Measurements from ENCODE around the gene LAMA2. TPM values are rescaled to one million over a fixed set of nuclear protein-coding genes. Genes with fewer than 3 reads are reported as not detected.

LAMA2 gene
- total and polyA plus RNA-seq, 10 donors: 0.83 to 66.6 (median 18.8) TPM

DNA sequence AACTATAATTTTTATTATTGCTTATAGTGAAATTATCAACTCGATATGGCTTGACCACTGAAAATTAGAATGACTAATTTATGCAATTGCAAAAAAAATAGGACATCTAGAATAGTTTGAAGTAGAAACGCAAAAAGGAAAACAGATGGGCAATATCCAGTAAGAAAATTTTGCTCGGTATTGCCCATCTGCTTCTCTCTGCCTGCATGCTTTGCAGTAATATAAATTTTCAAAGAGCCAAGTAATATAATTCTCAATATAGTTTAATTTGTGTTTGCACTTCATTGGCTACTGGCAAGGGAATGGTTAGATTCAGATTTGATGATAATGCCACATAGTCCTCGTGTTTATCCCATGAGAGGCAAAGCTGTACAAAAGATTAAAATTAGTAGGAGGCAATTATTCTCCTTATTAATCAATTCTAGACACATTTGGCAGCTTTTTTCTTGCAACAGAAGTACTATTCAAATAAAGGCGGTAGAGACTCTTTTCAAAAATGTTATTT, 27.3 kb upstream of the LAMA2 start:
- DNase-seq: no peak
- Histone ChIP-seq H3K4me1 (no peaks in the 10 kb centered on the region), H3K9me3 (peaks cover 0 to 12% (median 6%) of the 10 kb centered on the region in 8 donors), H3K27me3 (replicated peaks in 1 of 7) (no peaks in the 10 kb centered on the region), H3K27ac (no peak overlapping the region), H3K4me3 (no peak overlapping the region), H3K36me3 (no peaks in the 10 kb centered on the region)
- intact Hi-C loops (cut with DNase I; ENCODE audit: low total_unique reads): no loop called here
- TF ChIP-seq POLR2A (IDR thresholded peaks at IDR 0.05) (no peak), POLR2AphosphoS5 (IDR thresholded peaks at IDR 0.05) (no peak)
- TF ChIP-seq, protein P1, sequence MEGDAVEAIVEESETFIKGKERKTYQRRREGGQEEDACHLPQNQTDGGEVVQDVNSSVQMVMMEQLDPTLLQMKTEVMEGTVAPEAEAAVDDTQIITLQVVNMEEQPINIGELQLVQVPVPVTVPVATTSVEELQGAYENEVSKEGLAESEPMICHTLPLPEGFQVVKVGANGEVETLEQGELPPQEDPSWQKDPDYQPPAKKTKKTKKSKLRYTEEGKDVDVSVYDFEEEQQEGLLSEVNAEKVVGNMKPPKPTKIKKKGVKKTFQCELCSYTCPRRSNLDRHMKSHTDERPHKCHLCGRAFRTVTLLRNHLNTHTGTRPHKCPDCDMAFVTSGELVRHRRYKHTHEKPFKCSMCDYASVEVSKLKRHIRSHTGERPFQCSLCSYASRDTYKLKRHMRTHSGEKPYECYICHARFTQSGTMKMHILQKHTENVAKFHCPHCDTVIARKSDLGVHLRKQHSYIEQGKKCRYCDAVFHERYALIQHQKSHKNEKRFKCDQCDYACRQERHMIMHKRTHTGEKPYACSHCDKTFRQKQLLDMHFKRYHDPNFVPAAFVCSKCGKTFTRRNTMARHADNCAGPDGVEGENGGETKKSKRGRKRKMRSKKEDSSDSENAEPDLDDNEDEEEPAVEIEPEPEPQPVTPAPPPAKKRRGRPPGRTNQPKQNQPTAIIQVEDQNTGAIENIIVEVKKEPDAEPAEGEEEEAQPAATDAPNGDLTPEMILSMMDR (IDR thresholded peaks at IDR 0.05 in 8 of 11, conservative IDR thresholded peaks at IDR 0.05 in 3 of 11): no peak
- WGBS, 5 donors: 79 to 89% (median 84%) methylated on average over 5 of the region's 5 CpGs

DNA sequence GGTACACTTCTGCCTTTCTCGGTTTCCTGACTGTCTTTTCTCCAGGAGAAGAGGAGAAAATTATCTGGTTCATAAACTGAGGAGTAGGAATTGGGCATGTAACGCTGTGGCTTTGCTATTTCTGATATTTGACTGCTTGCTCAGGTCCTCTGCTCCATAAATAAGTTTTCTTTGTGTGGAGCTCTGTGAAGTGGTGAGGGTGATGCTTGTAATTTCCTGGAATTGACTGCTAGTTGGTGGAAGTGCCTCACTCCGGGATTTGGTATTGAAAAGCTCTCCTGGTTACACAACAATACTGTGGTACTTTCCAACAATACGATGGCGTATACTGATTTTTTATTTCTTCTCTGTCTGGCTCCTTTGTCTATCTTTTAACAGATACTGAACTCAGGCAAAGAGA, 25.1 kb upstream of the LAMA2 start:
- no peak for TF ChIP-seq POLR2AphosphoS5 (IDR thresholded peaks at IDR 0.05)
- TF ChIP-seq, protein P1 (IDR thresholded peaks at IDR 0.05 in 8 of 11, conservative IDR thresholded peaks at IDR 0.05 in 3 of 11): no peak
- TF ChIP-seq POLR2A (IDR thresholded peaks at IDR 0.05): no peak
- Histone ChIP-seq H3K9me3 (peaks cover 0 to 29% (median 18%) of the 10 kb centered on the region in 8 donors), H3K4me1 (no peaks in the 10 kb centered on the region), H3K27ac (no peak overlapping the region), H3K4me3 (no peak overlapping the region), H3K27me3 (replicated peaks in 1 of 7) (no peaks in the 10 kb centered on the region), H3K36me3 (no peaks in the 10 kb centered on the region)
- 64 to 76% (median 65%) methylated on average over 5 of the region's 5 CpGs for WGBS, 5 donors
- no peak for DNase-seq
- intact Hi-C loops (cut with DNase I; ENCODE audit: low total_unique reads): no loop called here

DNA sequence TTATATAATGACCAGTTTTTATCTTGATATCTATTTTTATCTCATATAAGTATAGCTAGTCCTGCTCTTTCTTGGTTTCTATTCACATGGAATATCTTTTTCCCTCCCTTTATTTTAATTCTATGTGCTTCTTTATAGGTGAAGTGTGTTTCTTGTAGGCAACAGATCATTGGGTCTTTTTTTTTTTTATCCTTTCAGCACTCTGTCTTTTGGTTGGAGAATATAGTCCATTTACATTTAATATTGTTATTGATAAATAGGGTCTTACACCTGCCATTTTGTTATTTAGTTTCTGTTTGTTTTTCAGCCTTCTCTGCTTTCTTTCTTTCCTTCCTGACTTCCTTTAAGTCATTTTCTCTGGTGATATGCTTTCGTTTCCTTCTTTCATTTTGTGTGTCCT, 22.2 kb upstream of the LAMA2 start:
- 69 to 83% (median 82%) methylated on average over 1 of the region's 1 CpG for WGBS, 5 donors
- H3K27ac ChIP-seq: no peak overlapping the region
- intact Hi-C loops (cut with DNase I; ENCODE audit: low total_unique reads): no loop called here
- H3K4me3 ChIP-seq: no peak overlapping the region
- no peaks in the 10 kb centered on the region for H3K27me3 ChIP-seq (replicated peaks in 1 of 7)
- H3K9me3 ChIP-seq: peaks cover 0 to 32% (median 18%) of the 10 kb centered on the region in 8 donors
- H3K36me3 ChIP-seq: no peaks in the 10 kb centered on the region
- DNase-seq: no peak
- H3K4me1 ChIP-seq: no peaks in the 10 kb centered on the region
- TF ChIP-seq POLR2AphosphoS5 (IDR thresholded peaks at IDR 0.05) (no peak), POLR2A (IDR thresholded peaks at IDR 0.05) (no peak)
- TF ChIP-seq, protein P1 (IDR thresholded peaks at IDR 0.05 in 8 of 11, conservative IDR thresholded peaks at IDR 0.05 in 3 of 11): no peak

DNA sequence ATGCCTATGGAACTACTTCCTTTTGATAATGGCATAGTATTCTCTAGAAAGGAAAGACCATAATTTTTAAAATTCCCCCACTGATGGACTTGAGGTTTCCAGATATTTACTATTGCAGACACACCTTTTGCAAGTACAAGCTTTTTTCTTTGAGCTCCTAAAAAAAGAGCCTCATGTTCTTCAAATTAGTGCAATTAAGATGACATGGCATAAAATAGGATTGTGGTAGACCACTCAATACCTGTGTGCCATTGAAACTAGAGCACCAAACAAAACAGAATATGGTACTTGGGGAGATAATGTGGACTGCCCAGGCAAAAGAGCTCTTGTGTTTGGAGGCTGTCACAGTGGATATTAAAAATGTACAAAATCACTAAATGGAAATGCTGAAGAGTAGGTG, 19.0 kb upstream of the LAMA2 start:
- Histone ChIP-seq H3K27me3 (replicated peaks in 1 of 7) (no peaks in the 10 kb centered on the region), H3K4me3 (no peak overlapping the region), H3K9me3 (peaks cover 0 to 32% (median 18%) of the 10 kb centered on the region in 8 donors), H3K27ac (no peak overlapping the region), H3K36me3 (no peaks in the 10 kb centered on the region), H3K4me1 (no peaks in the 10 kb centered on the region)
- TF ChIP-seq, protein P1 (IDR thresholded peaks at IDR 0.05 in 8 of 11, conservative IDR thresholded peaks at IDR 0.05 in 3 of 11): no peak
- no peak for TF ChIP-seq POLR2A (IDR thresholded peaks at IDR 0.05)
- TF ChIP-seq POLR2AphosphoS5 (IDR thresholded peaks at IDR 0.05): no peak
- intact Hi-C loops (cut with DNase I; ENCODE audit: low total_unique reads): no loop called here
- DNase-seq: no peak

Measured in spleen (tissue), 11 donors.